GM18868 (cell line): Measurements from ENCODE around the gene SRP68.

ENCODE experiments used
- ATAC-seq: cut with Tn5 transposase; IDR thresholded peaks from one replicate; pipeline ENCODE4 v1.9.1; 2021; ENCODE audit warnings: mild to moderate bottlenecking, moderate library complexity; ENCODE audit not compliant: unreplicated experiment

SRP68 gene

GRCh38 chr17:76022285-76022684, 50.0 kb downstream of the SRP68 start:
- ATAC-seq: no peak

DNA sequence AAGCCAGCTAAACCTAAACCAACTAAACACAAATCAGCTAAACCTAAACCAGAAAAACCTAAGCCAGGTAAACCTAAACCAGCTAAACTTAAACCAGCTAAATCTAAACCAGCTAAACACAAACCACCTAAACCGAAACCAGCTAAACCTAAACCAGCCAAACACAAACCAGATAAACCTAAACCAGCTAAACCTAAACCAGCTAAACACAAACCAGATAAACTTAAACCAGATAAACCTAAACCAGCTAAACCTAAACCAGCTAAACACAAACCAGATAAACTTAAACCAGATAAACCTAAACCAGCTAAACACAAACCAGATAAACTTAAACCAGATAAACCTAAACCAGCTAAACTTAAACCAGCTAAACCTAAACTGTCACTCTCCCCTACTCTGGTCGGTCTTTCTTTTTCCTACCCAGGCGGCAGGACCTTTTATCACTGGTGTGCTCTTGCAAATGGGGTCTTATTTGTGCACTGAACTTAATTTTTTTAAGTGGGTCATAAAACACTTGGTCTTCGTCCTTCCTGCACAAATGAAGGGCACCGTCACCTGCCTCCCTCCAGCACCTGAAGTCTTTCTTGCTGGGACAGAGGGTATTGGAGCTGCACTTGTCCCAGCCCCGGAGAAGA, 52.4 kb downstream of the SRP68 start:
- ATAC-seq: no peak

DNA sequence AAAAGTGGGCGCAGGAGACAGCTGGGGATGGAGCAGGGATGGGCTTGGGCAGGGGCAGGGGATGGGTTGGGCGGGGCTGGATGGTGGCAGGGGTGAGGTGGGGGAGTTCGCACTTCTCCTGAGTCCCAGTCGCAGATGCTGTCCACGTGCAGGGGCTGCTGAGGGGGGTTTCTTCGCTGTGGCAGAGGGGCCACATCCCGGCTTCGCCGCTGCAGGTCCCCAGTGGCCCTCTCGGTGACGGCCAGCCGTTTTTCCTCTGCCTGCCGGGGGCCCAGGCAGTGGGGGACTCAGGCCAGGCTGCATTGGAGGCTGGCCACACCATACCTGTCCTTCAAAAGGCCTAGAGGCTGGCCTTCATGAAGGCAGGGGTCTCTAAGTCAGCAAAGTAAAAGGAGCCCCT, 53.5 kb downstream of the SRP68 start:
- no peak for ATAC-seq

DNA sequence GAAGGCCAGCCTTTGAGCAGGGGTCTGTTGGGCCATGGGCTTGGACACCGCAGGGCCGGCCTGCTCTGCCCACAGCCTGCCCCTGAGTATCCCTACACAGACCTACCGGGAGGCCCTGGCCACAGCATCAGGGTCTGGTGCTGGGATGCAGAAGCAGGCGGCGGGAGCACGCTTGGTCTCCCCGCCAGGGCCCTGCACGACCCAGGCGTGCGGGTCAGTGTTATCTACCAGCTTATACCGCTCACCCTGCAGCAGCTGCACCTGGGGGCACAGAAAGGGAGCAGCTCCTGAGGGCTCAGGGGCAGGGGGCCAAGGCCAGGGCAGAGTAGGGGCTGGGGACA, 54.0 kb downstream of the SRP68 start:
- ATAC-seq: no peak

GRCh38 chr17:76017481-76018339, 54.6 kb downstream of the SRP68 start:
- ATAC-seq: no peak

DNA sequence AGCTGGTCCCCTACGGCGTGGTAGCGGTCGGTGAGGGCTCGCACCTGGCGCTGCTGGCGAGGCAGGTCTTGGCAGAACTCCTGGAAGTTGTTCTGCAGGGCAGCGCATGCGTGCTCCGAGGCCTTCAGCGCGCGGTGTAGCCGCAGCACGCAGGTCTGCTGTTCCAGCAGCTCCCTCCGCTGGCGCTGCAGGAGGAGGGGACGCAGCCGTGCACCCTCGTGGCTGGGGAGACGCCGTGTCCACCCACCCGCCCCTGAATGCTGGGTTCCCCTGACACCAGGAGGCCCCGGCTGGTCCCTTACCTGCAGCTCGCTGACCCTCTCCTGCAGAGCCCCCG, 57.4 kb downstream of the SRP68 start:
- no peak for ATAC-seq

DNA sequence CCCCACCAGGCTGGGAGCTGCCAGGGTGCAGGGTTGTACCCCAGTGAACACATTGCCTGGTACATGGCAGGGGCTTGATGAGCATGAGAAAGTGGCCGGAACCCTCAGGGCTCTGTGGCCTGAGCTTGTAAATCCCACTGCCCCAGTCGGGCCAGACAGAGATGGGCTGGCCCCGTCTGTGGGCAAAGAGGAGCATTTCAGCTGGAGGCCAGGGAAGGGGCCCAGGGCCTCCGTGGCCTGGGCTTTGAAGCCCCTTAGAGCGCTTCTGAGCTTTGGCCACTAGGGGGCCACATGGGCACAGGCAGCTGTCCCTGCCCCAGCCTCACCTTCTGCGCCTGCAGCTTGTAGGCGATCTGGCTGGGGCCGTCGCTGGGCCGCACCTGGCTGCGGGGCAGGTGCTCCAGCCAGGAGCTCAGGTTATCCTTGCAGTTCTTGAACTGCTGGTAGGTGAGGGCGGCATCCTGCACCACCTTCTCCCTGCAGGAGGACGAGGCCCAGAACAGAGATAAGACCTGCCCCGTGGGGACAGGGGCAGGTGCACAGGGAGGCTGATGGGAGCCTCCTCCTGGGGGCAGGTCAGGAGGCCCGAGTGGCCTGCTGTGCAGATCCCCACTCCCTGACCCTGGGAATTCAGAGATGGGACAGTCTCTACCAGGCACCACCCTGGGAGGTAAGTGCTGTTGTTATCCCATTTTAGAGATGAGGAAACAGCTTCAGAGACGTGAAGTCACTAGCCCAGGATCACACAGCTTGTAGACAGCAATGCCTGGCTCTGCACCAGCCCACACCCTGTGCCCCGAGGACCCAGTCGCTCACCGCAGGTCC, 58.0 kb downstream of the SRP68 start:
- no peak for ATAC-seq

DNA sequence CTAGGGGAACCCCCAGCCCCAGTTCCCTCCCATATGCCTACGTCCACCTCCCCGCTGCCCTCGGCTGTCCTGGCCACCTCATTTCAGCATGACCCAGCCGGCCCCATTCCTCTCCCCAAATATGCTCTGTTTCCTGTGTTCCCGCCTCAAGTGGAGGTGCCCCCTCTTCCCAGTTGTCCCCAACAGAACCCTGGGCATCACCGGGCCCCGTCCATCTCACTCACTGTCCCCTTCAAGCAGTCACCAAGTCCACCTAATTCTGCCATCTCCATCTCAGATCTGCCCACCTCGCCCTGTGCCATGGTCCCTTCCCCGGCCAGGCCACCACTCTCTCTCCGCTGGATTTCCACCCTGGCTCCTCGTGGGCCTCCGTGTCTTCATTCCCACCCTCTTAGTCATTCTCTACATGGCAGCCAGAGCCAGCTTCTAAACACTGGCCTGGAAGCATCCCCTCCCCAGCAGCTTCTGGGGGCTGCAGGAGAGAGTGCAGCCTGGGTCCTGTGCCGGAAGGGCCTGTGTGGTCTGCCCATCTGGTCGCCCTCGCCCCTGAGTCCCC, 58.9 kb downstream of the SRP68 start:
- no peak for ATAC-seq

DNA sequence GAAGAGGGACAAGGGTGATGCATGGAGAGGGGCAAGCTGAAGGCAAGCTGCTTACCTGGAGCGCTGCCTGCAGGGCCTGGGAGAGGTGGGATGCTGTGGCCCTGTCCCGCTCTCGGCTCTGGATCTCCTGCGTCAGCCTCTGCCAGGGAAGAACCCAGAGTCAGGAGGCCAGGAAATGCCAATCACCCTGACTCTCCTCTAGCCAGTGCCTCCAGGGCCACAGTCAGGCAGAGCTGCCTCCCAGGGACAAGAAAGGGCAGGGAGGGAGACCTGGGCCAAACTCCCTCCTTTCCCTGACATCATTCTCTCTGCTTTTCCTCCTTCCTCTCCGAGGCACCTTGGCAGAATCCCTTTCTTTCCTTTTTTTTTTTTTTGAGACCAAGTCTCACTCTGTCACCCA, 60.4 kb downstream of the SRP68 start:
- ATAC-seq: no peak

- ATAC-seq: no peak
These were observed 62.2 kb downstream of the SRP68 start for GRCh38 chr17:76009969-76010661.

DNA sequence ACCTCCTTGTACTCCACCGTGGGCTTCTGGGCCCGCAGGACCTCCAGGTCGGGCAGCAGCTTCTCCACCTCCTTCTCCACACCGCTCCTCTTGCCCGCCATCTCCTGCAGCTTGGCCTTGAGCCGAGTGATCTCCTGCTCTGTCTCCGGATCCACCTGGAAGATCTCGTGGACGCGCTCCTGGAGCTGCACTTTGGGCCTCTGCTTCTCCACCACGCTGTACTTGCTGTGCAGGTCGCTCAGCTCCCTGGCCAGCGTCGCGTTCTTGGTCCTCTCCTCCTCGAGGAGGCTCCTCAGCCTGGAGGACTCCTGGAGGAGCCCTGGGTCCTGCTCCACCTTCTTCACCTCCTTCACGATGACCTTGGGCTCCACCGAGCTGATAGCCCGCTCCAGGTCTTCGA, 62.9 kb downstream of the SRP68 start:
- ATAC-seq: no peak

GRCh38 chr17:76008630-76009425, 63.5 kb downstream of the SRP68 start:
- no peak for ATAC-seq

GRCh38 chr17:76008208-76008607, 64.1 kb downstream of the SRP68 start:
- no peak for ATAC-seq

DNA sequence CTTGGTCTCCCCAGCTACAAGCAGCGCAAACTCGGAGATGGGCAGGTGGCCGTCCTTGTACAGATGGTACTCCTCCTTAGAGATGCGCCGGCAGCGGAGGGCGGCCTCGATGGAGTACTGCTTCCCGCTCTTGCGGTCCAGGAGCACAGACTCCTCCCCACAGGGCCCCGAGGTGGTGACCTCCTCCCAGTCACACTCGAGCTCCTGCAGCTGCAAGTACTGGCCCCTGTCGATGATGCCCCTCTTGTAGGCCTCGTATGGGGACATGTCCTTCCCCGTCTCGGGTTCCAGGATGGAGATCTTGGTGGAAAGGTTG, 64.5 kb downstream of the SRP68 start:
- no peak for ATAC-seq

DNA sequence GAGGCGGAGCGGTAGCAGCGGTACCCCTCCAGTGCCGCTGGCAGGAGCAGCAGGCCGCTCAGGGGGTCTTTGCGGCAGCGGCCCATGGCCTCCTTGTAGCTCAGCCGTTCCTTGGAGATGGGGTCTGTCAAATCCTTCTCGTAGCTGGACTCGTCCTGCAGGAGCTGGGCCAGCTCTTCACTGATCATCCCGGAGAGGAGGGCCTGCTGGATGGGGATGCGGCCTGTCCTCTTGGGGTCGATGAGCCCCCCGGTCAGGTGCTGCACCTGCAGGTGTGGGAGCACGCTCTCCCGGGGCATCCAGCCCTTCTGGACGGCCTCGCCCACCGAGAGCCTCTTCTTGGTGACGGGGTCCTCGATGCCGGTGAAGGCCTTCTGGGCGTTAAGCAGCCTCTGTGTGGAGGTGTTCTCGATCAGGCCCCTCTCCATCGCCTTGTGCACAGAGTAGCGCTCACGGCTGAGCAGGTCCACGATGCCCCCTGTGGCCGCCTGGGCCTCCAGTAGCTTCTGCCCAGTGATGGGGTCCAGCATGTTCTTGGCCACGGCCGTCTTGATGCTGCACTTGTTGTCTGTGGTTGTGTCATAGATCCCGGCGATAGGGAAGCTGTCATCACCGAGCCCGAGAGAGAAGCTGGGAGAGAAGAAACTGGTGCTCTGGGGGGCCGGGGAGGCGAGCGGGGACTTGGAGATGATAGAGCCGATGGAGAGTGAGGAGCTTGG, 65.0 kb downstream of the SRP68 start:
- ATAC-seq: no peak

DNA sequence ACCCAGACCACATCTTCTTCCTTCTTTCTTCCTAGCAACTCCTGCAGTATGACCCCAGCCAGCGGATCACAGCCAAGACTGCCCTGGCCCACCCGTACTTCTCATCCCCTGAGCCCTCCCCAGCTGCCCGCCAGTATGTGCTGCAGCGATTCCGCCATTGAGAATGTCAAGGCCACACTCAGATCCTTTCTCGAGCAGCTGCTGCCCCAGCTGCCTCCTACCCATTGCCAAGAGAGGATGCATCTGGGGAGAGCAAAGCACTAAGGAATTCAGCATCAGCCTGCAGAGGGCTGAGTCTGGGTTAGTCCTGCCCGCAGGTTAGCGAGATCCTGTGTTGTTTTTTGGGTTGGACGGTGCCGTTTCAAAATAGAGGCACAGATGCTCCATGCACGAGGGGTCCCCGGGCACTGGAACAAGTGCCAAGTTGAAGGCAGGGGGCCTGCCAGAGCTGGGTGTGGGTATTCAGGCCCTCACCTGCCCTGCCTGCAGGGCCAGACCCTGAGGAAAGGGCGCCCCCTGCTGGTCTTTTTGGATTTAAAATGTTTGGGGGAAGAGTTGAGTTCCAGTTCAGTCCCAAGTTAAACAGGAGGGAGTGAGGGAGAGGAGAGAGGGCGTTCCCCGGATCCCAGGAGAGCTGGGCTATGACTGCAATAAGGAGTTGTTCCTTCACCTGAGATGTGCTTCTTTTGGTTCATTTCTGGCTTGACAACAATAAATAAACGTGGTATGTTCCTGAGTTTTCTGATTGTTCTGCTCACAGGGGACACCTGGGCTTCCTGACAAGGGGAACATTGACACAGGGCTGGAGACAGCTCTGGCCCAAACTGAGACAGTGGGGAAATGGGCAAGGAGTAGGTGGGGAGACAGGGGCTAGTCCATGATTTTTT, 66.8 kb downstream of the SRP68 start:
- ATAC-seq: no peak

DNA sequence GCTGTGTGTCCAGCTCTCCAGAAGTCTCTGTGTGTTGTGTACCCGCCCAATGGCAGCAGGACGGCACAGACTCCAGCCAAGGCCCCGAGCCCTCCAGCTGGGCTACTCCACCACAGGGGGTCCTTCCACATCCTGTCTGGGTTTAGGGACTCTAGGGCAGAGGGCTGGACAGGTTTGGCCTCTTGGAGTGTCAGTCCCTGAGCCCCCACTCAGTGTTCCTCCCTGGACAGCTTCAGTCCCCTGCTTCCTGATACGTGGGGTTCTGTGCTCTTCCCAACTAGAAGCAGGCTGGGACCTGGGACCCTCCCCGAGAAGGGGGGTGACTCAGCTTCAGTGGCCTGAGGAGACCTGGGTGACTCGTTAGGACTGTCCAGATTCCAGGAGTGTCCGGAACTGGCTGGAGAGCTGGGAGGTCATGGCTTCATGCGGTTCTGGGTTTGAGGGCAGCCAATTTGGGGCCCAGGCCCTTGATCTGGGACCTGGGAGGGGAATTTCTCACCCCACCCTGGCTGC, 67.5 kb downstream of the SRP68 start:
- no peak for ATAC-seq

DNA sequence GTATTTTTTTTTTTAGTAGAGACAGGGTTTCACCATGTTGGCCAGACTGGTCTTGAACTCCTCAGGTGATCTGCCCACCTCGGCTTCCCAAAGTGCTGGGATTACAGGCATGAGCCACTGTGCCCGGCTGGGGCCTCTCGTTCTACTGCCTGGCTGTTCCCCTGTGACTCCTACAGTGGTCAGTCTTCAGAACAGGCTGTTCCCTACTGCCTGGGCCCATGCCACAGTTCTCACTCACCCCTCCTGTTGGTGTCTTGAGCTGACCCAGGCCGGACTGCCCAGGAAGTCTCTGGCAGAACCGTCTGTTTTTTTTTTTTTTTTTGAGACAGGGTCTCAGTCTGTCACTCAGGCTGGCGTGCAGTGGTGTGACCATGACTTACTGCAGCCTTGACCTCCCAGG, 68.4 kb downstream of the SRP68 start:
- ATAC-seq: no peak

DNA sequence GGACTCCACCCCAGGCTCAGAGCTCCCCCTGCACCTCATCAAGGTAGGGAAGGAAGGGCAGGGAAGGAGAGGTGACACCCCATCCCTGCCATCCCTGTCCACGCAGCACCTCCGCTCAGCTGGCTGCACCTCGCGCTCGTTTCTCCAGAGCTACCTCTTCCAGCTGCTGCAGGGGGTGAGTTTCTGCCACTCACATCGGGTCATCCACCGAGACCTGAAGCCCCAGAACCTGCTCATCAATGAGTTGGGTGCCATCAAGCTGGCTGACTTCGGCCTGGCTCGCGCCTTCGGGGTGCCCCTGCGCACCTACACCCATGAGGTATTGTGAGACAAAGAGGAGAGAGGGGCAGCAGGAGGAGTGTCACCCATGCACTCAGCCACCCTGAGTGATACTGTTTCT, 70.2 kb downstream of the SRP68 start:
- no peak for ATAC-seq
